A172 (cell line): ENCODE measurements around the gene MAGI1. TPM values are rescaled to one million over a fixed set of nuclear protein-coding genes. Genes with fewer than 3 reads are reported as not detected.
"Not testable (repeated sequence)": the region's sequence is repeated elsewhere in the genome, so short reads cannot be mapped to it uniquely, and the experiment has no call there.

Source experiments
- DNase-seq: peaks from one replicate; pipeline ENCODE4 v3.0.0-alpha.2; 2015; ENCODE audit warnings: low spot score
- total RNA-seq: library from RNA; depleted of rRNA; stranded (reverse); fragments of >200 nt; shearing (Covaris generic); gene quantifications from 2 replicates; pipeline ENCODE4 v1.2.3, GENCODE V29; 2014

The MAGI1 gene
- total RNA-seq, 1 experiment from 2014 or later = 4.7 TPM

- no peak for DNase-seq
These were observed 409.7 kb downstream of the MAGI1 start for GRCh38 chr3:65628978-65629377.

GRCh38 chr3:65627062-65627461 is 411.7 kb downstream of the MAGI1 start:
- no peak for DNase-seq

GRCh38 chr3:65625305-65625704 is 413.4 kb downstream of the MAGI1 start:
- no peak for DNase-seq

- DNase-seq = no peak
These were observed 415.4 kb downstream of the MAGI1 start for GRCh38 chr3:65623362-65623761.

- no peak for DNase-seq
These were observed 418.8 kb downstream of the MAGI1 start for GRCh38 chr3:65619888-65620287.

- no peak for DNase-seq
These were observed 419.3 kb downstream of the MAGI1 start for GRCh38 chr3:65619451-65619881.

- no peak for DNase-seq
These were observed 420.1 kb downstream of the MAGI1 start for GRCh38 chr3:65618599-65618998.

GRCh38 chr3:65617787-65618186 is 420.9 kb downstream of the MAGI1 start:
- no peak for DNase-seq

GRCh38 chr3:65617209-65617608 is 421.5 kb downstream of the MAGI1 start:
- DNase-seq = no peak

- DNase-seq = no peak
These were observed 422.2 kb downstream of the MAGI1 start for GRCh38 chr3:65616563-65616962.

GRCh38 chr3:65615329-65615728 is 423.4 kb downstream of the MAGI1 start:
- no peak for DNase-seq

GRCh38 chr3:65614585-65614984 is 424.1 kb downstream of the MAGI1 start:
- no peak for DNase-seq

- not testable (repeated sequence) for DNase-seq
These were observed 430.7 kb downstream of the MAGI1 start for GRCh38 chr3:65607965-65608460.

- DNase-seq = no peak
These were observed 431.6 kb downstream of the MAGI1 start for GRCh38 chr3:65607101-65607500.

GRCh38 chr3:65605876-65606432 is 432.8 kb downstream of the MAGI1 start:
- no peak for DNase-seq

GRCh38 chr3:65604863-65605526 is 433.7 kb downstream of the MAGI1 start:
- peak; percentile 37 for DNase-seq

- no peak for DNase-seq
These were observed 435.1 kb downstream of the MAGI1 start for GRCh38 chr3:65603631-65604030.

- DNase-seq = no peak
These were observed 437.8 kb downstream of the MAGI1 start for GRCh38 chr3:65600888-65601287.

GRCh38 chr3:65597952-65598413 is 440.7 kb downstream of the MAGI1 start:
- DNase-seq = no peak

- peak; percentile 13 for DNase-seq
These were observed 441.3 kb downstream of the MAGI1 start for GRCh38 chr3:65597226-65597951.

- DNase-seq = no peak
These were observed 442.0 kb downstream of the MAGI1 start for GRCh38 chr3:65596571-65597225.

GRCh38 chr3:65596029-65596300 is 442.8 kb downstream of the MAGI1 start:
- DNase-seq = no peak
